ENCODE measurements around the gene ELL2. TPM values are rescaled to one million over a fixed set of nuclear protein-coding genes. Genes with fewer than 3 reads are reported as not detected.

Gene ELL2
- total RNA-seq, 1 donor from 2014 or later, result 30.8 TPM

DNA sequence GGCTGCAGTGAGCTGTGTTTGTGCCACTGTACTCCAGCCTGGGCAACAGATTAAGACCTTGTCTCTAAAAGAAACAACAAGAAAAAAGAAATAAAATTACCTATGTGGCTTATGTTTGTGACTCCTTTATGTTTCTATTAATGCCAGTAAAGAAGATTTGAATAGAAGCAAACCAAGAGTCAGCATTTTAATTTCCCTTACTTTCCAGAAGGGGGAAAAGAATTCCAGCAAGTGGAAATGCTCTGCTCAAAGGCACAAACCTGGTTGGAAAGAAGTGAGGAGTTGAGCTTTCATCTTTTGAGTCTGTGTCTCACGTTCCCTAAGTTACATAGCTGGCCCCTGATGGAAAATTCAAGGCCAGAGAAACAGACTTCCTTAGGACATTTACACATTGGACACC is 23.6 kb upstream of the ELL2 start:
- ATAC-seq (ENCODE audit: poor library complexity) (no peak), DNase-seq (no peak)
- intact Hi-C loops (cut with DNase I), result no loop called here

GRCh38 chr5:95984287-95984938 is 22.8 kb upstream of the ELL2 start:
- intact Hi-C loops (cut with DNase I), result no loop called here
- ATAC-seq (ENCODE audit: poor library complexity) (no peak), DNase-seq (no peak)

- intact Hi-C loops (cut with DNase I), result no loop called here
- ATAC-seq (ENCODE audit: poor library complexity), result no peak
- DNase-seq, result no peak
These were observed 21.9 kb upstream of the ELL2 start for GRCh38 chr5:95983509-95983908.

GRCh38 chr5:95983080-95983479 is 21.4 kb upstream of the ELL2 start:
- DNase-seq (no peak), ATAC-seq (ENCODE audit: poor library complexity) (no peak)
- intact Hi-C loops (cut with DNase I), result no loop called here

DNA sequence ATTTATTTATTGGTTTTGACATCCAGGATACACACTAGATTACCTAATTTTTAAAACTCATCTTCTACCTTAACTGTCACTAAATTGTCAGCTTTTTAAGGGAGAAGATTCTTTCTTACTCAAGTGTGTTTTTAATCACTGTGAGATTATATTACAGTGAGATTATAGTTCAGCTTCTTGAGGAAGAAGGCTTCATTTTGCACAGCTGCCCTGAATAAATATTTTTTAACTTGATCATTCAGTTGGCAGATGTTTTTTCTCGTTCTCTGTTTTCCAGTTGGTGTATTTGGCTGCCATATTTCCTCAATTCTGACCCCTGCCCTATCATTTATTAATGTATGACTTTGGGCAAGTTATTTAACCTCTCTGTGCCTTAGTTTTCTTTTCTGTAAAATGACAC is 15.0 kb upstream of the ELL2 start:
- ATAC-seq (ENCODE audit: poor library complexity), result no peak
- no peak for DNase-seq
- intact Hi-C loops (cut with DNase I), result no loop called here

DNA sequence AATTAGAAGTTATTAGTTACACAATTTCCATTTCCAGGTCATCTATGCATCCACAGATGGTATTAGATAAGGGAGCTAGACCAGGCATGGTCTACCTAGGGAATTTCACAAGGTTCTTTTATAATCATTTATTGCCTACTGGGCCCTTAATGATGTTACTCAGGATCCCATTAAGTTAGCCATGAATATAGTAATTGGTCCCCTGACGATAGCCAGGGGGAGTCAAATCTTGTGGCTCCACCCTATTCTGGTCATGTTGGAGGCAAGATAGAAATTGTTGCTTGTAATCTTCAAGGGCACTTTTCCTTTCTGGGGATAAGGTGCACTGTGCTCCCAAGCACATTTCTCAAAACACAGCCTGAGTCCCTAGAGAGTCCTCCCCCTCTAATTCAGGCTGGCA is 14.1 kb upstream of the ELL2 start:
- no peak for DNase-seq
- intact Hi-C loops (cut with DNase I), result no loop called here
- ATAC-seq (ENCODE audit: poor library complexity), result no peak

DNA sequence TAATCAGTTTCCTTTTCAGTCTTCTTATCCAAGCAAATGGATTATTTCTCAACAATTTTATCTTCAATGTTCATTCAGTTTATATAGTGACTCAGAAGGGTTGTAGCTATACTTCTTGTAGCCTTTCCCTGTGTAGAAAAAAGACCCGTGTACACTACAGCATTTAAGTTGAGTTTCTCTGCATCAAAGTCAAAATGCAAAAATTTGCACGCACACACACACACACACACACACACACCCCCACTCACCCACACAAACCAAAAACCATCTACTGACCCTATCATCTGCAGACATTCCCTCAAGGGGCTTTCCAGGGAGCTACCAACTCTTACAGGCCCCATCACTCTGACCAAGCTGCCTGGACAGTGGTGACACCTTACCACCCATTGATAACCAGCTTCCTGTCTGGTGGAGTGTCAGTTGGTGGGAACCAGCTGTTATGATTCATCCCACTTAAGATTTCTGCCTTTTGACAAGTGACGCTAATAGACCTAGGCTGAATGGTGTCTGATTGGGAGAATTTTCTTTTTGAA is 12.2 kb upstream of the ELL2 start:
- ATAC-seq (ENCODE audit: poor library complexity) (no peak), DNase-seq (no peak)
- intact Hi-C loops (cut with DNase I), result no loop called here

GRCh38 chr5:95972196-95972595 is 10.5 kb upstream of the ELL2 start:
- DNase-seq (no peak), ATAC-seq (ENCODE audit: poor library complexity) (no peak)
- intact Hi-C loops (cut with DNase I), result no loop called here

DNA sequence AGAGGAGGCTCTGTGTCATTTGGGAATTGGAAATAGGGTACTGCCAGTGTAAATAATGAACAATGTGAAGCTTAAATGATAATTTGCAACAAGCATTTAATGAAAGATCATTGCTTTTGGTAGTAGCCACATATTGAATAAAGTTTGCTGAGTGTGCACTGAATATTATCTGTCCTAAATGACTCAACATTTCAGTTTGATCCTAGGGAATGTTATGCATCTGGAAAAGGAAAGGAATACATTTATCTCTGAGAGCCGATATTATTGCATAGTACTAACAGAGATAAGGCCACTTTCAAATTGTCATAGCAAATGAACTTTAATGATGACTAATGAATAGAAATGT is 8.7 kb upstream of the ELL2 start:
- DNase-seq, result no peak
- no peak for ATAC-seq (ENCODE audit: poor library complexity)
- intact Hi-C loops (cut with DNase I), result no loop called here

GRCh38 chr5:95969651-95970358 is 8.2 kb upstream of the ELL2 start:
- intact Hi-C loops (cut with DNase I), result loop anchor here (10.0 kb wide), 1 partner anchor 265 kb away; no protein-coding TSS in a partner anchor
- DNase-seq, result no peak
- no peak for ATAC-seq (ENCODE audit: poor library complexity)

DNA sequence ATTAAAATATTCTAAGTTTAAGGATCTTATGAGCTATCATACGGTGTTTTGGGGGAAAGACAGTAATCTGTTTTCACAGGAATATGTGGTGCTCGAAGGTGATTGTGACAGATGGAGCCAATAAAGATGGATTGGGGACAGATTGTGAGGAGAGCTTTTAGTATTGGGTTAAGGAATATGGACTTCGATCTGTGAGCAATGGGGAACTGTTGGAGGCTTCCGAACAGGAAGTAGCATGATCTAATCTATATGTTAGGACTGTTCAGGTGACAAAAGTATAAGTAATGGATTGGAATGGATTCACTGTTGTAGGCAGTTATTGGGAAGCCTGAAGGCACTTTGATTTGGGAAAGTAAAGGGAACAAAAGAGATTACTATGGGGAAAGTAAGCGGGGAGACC is 7.4 kb upstream of the ELL2 start:
- intact Hi-C loops (cut with DNase I), result loop anchor here (10.0 kb wide), 1 partner anchor 266 kb away; no protein-coding TSS in a partner anchor
- ATAC-seq (ENCODE audit: poor library complexity) (no peak), DNase-seq (no peak)

- ATAC-seq (ENCODE audit: poor library complexity) (no peak), DNase-seq (no peak)
- intact Hi-C loops (cut with DNase I), result loop anchor here (10.0 kb wide), 1 partner anchor 268 kb away; no protein-coding TSS in a partner anchor
These were observed 5.6 kb upstream of the ELL2 start for GRCh38 chr5:95967236-95967635.

DNA sequence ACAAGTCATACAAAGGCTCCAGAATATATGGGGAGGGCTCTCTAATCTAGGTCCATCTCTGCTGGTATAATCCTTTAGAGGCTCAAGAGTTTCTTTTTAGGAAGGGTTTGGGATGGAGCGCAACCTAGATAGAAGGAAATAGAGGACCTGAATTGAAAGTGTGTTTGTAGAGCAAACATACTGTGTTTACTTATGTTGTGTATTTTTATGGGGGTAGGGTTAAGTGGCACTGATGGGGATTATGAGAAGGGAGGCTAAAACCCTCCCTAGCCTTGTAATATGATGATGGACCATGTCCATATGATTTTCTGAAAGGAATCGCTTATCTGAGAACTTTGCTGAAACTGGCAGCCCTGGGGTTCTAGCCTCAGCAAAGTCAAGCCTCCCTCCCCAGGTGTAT is 4.4 kb upstream of the ELL2 start:
- ATAC-seq (ENCODE audit: poor library complexity) (no peak), DNase-seq (no peak)
- intact Hi-C loops (cut with DNase I), result loop anchor here (10.0 kb wide), 1 partner anchor 269 kb away; no protein-coding TSS in a partner anchor

GRCh38 chr5:95963650-95964410 is 2.2 kb upstream of the ELL2 start:
- DNase-seq (no peak), ATAC-seq (ENCODE audit: poor library complexity) (no peak)
- intact Hi-C loops (cut with DNase I), result loop anchor here (5.0 to 10.0 kb wide), 2 partner anchors 271 to 373 kb away; no protein-coding TSS in a partner anchor

- no peak for ATAC-seq (ENCODE audit: poor library complexity)
- intact Hi-C loops (cut with DNase I), result loop anchor here (5.0 to 10.0 kb wide), 2 partner anchors 272 to 375 kb away; no protein-coding TSS in a partner anchor
- no peak for DNase-seq
These were observed 1.1 kb upstream of the ELL2 start for GRCh38 chr5:95962785-95963184.

DNA sequence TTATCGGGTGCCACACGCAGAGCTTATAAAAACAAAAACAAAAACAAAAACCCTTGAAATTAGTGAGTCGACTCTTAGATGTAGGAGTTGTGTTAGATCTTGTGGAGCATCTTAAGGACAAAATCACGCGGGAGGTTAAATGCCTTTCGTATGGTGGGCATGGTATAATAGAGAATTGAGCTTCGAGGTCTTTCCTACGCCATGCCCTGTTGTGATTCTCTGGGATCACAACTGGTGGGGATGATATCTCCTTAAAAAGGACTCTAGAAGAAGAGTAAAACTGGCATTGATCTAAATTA is 773 bp upstream of the ELL2 start:
- intact Hi-C loops (cut with DNase I), result loop anchor here (5.0 to 10.0 kb wide), 2 partner anchors 272 to 375 kb away; no protein-coding TSS in a partner anchor
- ATAC-seq (ENCODE audit: poor library complexity) (no peak), DNase-seq (no peak)

DNA sequence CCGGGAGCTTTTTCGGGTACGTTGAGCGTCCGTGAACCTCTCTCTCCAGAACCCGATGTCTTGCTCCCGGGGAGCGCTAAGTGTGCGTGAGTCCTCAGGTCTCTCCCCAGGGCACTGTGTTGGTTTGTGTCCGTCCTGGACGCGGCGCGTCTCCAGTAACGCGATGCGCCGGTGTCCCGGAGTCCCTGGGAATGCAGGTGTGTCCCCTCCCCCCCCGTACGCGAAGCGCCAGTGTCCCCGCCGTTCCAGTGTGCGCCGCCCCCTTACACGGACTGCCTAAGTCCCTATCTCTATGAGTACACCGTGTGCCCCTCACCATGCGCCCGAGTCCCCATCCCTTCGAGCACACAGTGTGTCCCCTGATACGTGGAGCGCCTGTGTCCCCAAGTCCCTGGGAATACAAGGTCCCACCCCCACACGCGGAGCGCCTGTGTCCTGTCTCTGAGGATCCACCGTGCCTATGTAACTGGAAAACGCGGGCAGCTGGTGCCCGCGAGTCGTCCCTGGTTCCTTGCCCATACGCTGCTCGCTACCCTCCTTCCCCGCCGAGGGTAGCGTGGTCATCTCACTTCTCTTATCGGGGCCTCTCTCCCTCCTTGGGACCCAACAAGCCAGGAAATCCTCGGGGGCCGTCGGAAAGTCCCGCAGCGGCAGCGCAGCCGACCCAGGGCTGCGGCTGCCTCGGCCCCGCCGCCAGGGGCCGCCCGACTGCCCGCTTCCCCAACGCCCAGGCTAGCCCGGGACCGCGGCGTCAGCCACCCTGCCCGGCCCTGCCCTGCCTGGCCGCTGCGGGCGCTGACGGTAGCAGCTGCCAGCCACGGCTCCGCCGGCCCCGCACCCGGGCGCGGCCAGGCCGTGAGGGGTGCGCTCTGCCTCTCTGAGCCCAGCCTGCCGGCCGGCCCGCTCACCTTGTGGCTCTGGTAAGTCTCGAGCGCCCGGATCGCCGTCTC is 709 bp downstream of the ELL2 start:
- DNase-seq (peak; percentile 88), ATAC-seq (ENCODE audit: poor library complexity) (peak; percentile 86)
- intact Hi-C loops (cut with DNase I), result loop anchor here (5.0 to 10.0 kb wide), 2 partner anchors 274 to 376 kb away; no protein-coding TSS in a partner anchor

All from Right ventricle myocardium superior (tissue), 1 donor.